Esophagus (tissue), 2 donors: ENCODE results near the gene CPM. TPM values are rescaled to one million over a fixed set of nuclear protein-coding genes. Genes with fewer than 3 reads are reported as not detected.

ENCODE experiments used
- H3K27ac ChIP-seq, 2 donors: one replicate each; pipeline ENCODE4 v1.5.1; 2013; ENCODE audit warnings: low read depth in 2 of 2, mild to moderate bottlenecking in 2 of 2, inconsistent platforms in 1 of 2, low read length in 1 of 2, moderate library complexity in 1 of 2
- H3K27me3 ChIP-seq, 2 donors: one replicate each; pipeline ENCODE4 v1.6.1; 2013; ENCODE audit warnings: low read length in 2 of 2, control low read depth in 1 of 2, mild to moderate bottlenecking in 1 of 2; ENCODE audit not compliant: insufficient read depth in 2 of 2, control insufficient read depth in 1 of 2
- H3K36me3 ChIP-seq, 2 donors: one replicate each; pipeline ENCODE4 v1.6.1; 2013; ENCODE audit warnings: low read length in 1 of 2; ENCODE audit not compliant: control insufficient read depth in 2 of 2, insufficient read depth in 2 of 2
- H3K4me1 ChIP-seq, 2 donors: one replicate each; pipeline ENCODE4 v1.6.1; 2013; ENCODE audit warnings: low read length in 1 of 2; ENCODE audit not compliant: control insufficient read depth in 2 of 2, insufficient read depth in 2 of 2
- H3K4me3 ChIP-seq, 2 donors: one replicate each; pipeline ENCODE4 v1.5.1; 2013; ENCODE audit warnings: low read length in 2 of 2, mild to moderate bottlenecking in 2 of 2, low read depth in 1 of 2, moderate library complexity in 1 of 2
- H3K9me3 ChIP-seq, 2 donors: one replicate each; pipeline ENCODE4 v1.6.1; 2013; ENCODE audit warnings: mild to moderate bottlenecking in 2 of 2, low read depth in 1 of 2, low read length in 1 of 2, moderate library complexity in 1 of 2; ENCODE audit not compliant: control insufficient read depth in 2 of 2, insufficient read depth in 1 of 2
- WGBS, 2 donors: extraction: QIAGEN DNeasy Blood & Tissue Kit; methylation state at CpG; one replicate each; pipeline ENCODE4 v1.1.7; 2013; 5-methylcytosine and 5-hydroxymethylcytosine counted together
- polyA plus RNA-seq, 2 donors: library from polyadenylated mRNA; stranded (reverse); fragments of 200-250 nt; gene quantifications; one replicate each; pipeline ENCODE4 v1.2.3, GENCODE V29; 2013
- donor health status: healthy with polysubstance abuse.
- donor health status: Bipolar disorder and iron deficiency.

CPM gene
- polyA plus RNA-seq, 2 donors: 1.8 to 4.1 TPM

GRCh38 chr12:68912916-68913315 lies 20.1 kb downstream of the CPM start:
- Histone ChIP-seq H3K36me3 (no peaks in the 10 kb centered on the region), H3K27me3 (no peaks in the 10 kb centered on the region), H3K27ac (no peak overlapping the region), H3K9me3 (no peaks in the 10 kb centered on the region), H3K4me3 (no peak overlapping the region), H3K4me1 (no peaks in the 10 kb centered on the region)
- 85 to 92% methylated on average over 2 of the region's 2 CpGs for WGBS, 2 donors

DNA sequence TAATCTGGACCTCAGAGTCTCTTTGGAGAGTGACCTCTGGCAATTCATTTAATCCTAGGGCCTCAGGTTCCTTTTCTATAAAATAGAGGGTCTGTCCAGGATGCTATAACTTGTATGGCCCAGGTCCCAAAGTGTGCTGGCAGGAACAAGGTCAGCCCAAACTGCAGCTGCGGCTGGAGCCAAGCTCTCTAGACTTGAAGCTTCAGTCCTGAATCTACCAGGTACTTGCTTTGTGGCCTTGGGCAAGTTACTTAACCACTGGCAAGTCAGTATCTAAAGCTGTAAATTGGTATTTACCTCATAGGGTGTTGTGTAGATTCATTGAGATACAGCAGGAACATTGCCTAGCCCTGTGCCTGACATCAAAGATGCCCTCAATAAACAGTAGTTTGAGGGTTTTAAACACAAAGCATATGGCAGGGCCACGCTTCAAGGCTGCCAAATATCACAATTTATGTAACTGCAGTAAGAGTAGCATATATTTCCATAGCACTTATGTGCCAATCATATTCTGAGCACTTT lies 21.7 kb downstream of the CPM start:
- Histone ChIP-seq H3K4me3 (no peak overlapping the region), H3K27ac (no peak overlapping the region), H3K4me1 (no peaks in the 10 kb centered on the region), H3K27me3 (no peaks in the 10 kb centered on the region), H3K36me3 (no peaks in the 10 kb centered on the region), H3K9me3 (no peaks in the 10 kb centered on the region)
- 71 to 76% methylated on average over 2 of the region's 2 CpGs for WGBS, 2 donors

DNA sequence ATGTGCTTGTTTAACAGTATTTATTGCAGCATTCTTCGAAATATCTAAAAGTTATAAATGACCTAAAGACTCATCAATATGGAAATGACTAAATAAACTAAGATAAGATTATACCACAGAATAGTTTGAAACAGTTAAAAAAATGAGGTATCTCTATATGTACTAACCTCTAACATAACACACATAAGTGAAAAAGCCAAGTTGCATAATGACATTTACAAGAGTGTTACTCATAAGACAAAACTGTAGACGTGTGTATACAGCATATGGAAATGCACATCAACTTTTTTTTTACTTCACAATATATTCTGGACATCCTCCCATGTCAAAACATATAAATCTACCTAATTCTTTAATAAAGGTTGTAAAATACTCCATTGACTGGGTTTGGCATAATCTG lies 22.8 kb downstream of the CPM start:
- Histone ChIP-seq H3K27ac (no peak overlapping the region), H3K9me3 (peaks cover 0 to 3% of the 10 kb centered on the region in 2 donors), H3K36me3 (no peaks in the 10 kb centered on the region), H3K4me1 (no peaks in the 10 kb centered on the region), H3K27me3 (no peaks in the 10 kb centered on the region), H3K4me3 (no peak overlapping the region)
- WGBS, 2 donors: 68 to 70% methylated on average over 2 of the region's 2 CpGs

- H3K4me3 ChIP-seq: no peak overlapping the region
- WGBS, 2 donors: 96% methylated on average over 4 of the region's 4 CpGs
- peaks cover 0 to 3% of the 10 kb centered on the region in 2 donors for H3K9me3 ChIP-seq
- H3K36me3 ChIP-seq: no peaks in the 10 kb centered on the region
- H3K4me1 ChIP-seq: no peaks in the 10 kb centered on the region
- no peaks in the 10 kb centered on the region for H3K27me3 ChIP-seq
- H3K27ac ChIP-seq: no peak overlapping the region
Observed at GRCh38 chr12:68908076-68908475, 24.9 kb downstream of the CPM start.

DNA sequence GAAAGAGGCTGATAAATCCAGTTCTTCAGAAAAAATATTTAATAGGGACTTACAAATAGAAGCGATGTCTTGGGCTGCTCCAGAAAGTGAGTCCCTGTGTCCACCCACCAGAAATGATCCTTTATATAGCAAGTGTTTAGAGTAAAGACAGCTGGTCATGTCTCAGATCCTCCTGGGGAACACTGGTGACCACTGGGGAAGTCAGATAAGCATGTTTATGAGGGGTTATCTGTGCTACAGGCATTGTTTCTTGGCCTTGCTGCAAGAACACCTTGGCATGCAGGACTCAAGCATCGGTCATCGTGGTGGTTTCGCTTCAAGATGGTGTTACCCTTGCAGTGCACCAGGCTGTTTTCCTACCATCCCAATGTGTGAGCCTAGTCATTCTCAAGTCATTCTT lies 27.2 kb downstream of the CPM start:
- Histone ChIP-seq H3K4me1 (no peaks in the 10 kb centered on the region), H3K27ac (no peak overlapping the region), H3K36me3 (no peaks in the 10 kb centered on the region), H3K4me3 (no peak overlapping the region), H3K27me3 (no peaks in the 10 kb centered on the region), H3K9me3 (peaks cover 0 to 3% of the 10 kb centered on the region in 2 donors)
- 91 to 95% methylated on average over 4 of the region's 4 CpGs for WGBS, 2 donors

DNA sequence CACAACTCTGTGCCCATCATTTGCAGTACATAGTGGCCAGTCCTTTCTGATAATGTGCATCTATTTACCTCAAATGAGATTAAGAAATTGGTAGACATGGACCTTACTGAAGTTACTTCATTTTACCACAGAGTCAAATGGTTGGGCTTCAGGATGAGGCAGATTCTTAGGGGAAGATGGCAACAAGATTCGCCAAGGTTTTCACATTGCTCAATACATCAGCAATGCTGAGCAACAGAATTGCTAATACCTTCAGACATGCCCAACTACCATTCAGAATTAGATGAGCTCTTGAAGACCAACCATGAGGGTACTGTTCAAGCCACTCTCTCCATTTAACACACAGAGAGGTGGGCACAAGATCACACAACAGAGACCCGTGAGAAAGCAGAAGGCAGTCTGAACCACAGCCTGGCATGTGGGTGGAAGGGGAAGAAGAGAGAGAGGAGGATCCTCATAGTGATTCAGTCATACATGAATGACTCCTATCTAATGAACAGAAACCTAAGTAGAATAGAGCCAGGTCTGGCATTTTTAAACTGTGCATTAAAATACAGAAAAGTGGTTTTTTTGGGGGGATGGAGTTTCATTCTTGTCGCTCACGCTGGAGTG lies 28.5 kb downstream of the CPM start:
- Histone ChIP-seq H3K4me1 (no peaks in the 10 kb centered on the region), H3K36me3 (no peaks in the 10 kb centered on the region), H3K27ac (no peak overlapping the region), H3K9me3 (peaks cover 0 to 3% of the 10 kb centered on the region in 2 donors), H3K27me3 (no peaks in the 10 kb centered on the region), H3K4me3 (no peak overlapping the region)
- 62 to 90% methylated on average over 4 of the region's 4 CpGs for WGBS, 2 donors

GRCh38 chr12:68903511-68903910 lies 29.5 kb downstream of the CPM start:
- no peak overlapping the region for H3K27ac ChIP-seq
- no peaks in the 10 kb centered on the region for H3K36me3 ChIP-seq
- H3K9me3 ChIP-seq: peaks cover 0 to 3% of the 10 kb centered on the region in 2 donors
- 65 to 84% methylated on average over 8 of the region's 8 CpGs for WGBS, 2 donors
- H3K27me3 ChIP-seq: no peaks in the 10 kb centered on the region
- no peaks in the 10 kb centered on the region for H3K4me1 ChIP-seq
- no peak overlapping the region for H3K4me3 ChIP-seq

- 83 to 88% methylated on average over 2 of the region's 2 CpGs for WGBS, 2 donors
- no peaks in the 10 kb centered on the region for H3K36me3 ChIP-seq
- peaks cover 0 to 3% of the 10 kb centered on the region in 2 donors for H3K9me3 ChIP-seq
- H3K4me1 ChIP-seq: no peaks in the 10 kb centered on the region
- H3K27me3 ChIP-seq: no peaks in the 10 kb centered on the region
- H3K4me3 ChIP-seq: no peak overlapping the region
- no peak overlapping the region for H3K27ac ChIP-seq
Observed at GRCh38 chr12:68901551-68901950, 31.4 kb downstream of the CPM start.

DNA sequence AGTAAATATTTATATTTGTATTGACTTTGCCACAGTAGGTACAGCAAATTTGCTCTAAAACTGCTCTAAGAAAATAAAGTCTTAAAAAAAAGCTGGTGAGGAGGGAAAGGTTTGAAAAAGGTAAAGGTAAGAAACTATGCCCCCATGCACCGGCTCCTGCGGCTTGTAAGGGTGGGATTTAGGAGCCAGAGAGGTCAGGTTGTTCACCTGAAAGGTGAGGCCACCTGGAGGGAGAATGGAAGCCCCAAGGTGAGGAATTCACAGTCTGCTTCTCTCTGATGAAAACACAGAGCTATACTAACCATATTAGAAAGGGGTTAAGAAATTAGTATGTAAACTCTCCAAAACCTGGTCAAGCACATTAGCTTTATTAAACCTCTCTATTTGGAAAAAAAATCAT lies 31.8 kb downstream of the CPM start:
- WGBS, 2 donors: 92 to 93% methylated on average over 2 of the region's 2 CpGs
- Histone ChIP-seq H3K27me3 (no peaks in the 10 kb centered on the region), H3K4me1 (no peaks in the 10 kb centered on the region), H3K36me3 (no peaks in the 10 kb centered on the region), H3K9me3 (peaks cover 0 to 3% of the 10 kb centered on the region in 2 donors), H3K27ac (no peak overlapping the region), H3K4me3 (no peak overlapping the region)

DNA sequence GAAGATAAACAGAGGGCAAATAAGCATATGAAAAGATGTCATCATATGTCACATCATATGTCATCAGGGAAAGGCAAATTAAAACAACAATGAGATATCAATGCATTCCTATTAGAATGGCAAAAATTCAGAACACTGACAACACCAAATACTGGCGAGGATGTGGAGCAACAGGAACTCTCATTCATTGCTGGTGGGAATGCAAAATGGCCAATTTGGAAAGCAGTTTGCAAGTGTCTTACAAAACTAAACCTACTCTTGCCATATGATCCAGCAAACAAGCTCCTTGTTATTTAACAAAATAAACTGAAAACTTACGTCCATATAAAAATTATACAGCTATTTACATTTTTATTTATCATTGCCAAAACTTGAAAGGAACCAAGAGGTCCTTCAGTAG lies 32.7 kb downstream of the CPM start:
- no peaks in the 10 kb centered on the region for H3K4me1 ChIP-seq
- H3K27me3 ChIP-seq: no peaks in the 10 kb centered on the region
- no peaks in the 10 kb centered on the region for H3K36me3 ChIP-seq
- H3K9me3 ChIP-seq: no peaks in the 10 kb centered on the region
- 46 to 50% methylated on average over 2 of the region's 2 CpGs for WGBS, 2 donors
- H3K27ac ChIP-seq: no peak overlapping the region
- H3K4me3 ChIP-seq: no peak overlapping the region
